ENCODE measurements around the gene RAB44. TPM values are rescaled to one million over a fixed set of nuclear protein-coding genes. Genes with fewer than 3 reads are reported as not detected.

The RAB44 gene
- polyA plus RNA-seq, 4 donors: 0.06 to 0.23 TPM; not detected in 2

DNA sequence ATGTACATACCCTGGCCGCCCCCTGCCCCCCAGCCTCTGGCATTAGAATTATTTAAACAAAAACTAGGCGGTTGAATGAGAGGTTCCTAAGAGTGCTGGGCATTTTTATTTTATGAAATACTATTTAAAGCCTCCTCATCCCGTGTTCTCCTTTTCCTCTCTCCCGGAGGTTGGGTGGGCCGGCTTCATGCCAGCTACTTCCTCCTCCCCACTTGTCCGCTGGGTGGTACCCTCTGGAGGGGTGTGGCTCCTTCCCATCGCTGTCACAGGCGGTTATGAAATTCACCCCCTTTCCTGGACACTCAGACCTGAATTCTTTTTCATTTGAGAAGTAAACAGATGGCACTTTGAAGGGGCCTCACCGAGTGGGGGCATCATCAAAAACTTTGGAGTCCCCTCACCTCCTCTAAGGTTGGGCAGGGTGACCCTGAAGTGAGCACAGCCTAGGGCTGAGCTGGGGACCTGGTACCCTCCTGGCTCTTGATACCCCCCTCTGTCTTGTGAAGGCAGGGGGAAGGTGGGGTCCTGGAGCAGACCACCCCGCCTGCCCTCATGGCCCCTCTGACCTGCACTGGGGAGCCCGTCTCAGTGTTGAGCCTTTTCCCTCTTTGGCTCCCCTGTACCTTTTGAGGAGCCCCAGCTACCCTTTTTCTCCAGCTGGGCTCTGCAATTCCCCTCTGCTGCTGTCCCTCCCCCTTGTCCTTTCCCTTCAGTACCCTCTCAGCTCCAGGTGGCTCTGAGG, 11.5 kb upstream of the RAB44 start:
- DNase-seq (ENCODE audit: low read depth in 4 of 4, low spot score in 2 of 4): no peak

DNA sequence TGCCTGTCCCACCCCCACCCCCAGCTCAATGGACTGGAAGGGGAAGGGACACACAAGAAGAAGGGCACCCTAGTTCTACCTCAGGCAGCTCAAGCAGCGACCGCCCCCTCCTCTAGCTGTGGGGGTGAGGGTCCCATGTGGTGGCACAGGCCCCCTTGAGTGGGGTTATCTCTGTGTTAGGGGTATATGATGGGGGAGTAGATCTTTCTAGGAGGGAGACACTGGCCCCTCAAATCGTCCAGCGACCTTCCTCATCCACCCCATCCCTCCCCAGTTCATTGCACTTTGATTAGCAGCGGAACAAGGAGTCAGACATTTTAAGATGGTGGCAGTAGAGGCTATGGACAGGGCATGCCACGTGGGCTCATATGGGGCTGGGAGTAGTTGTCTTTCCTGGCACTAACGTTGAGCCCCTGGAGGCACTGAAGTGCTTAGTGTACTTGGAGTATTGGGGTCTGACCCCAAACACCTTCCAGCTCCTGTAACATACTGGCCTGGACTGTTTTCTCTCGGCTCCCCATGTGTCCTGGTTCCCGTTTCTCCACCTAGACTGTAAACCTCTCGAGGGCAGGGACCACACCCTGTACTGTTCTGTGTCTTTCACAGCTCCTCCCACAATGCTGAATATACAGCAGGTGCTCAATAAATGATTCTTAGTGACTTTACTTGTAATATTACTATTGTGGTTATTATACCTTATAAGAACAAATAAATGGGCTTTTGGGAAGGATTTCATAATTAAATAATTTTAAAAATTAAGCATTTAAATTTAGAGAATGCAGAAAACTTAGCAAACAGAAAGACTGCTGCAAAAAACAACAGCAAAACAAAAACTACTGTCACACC, 10.7 kb upstream of the RAB44 start:
- no peak for DNase-seq (ENCODE audit: low read depth in 4 of 4, low spot score in 2 of 4)

DNA sequence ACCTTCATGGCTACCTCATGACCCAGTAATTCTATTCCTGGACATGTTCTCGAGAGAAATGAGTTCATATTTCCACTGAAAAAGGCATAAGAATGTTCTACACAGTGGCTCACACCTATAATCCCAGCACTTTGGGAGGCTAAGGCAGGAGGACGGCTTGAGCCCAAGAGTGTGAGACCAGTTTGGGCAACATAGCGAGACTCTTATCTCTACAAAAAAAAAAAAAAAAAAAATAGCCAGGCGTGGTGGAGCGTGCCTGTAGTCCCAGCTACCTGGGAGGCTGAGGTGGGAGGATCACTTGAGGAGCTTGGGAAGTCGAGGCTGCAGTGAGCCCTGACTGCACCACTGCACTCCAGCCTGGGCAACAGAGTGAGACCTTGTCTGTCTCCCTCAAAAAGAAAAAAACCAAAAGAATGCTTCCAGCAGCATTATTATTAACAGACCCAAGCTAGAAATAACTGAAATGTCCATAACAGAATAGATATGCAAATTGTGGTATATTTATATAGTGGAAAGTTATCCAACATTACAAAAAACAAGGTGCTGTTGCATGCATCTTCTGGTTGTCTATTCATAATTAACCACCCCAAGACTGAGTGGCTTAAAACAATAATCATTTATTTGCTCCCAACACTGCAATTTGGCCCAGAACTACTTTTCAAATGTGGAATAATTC, 9.4 kb upstream of the RAB44 start:
- no peak for DNase-seq (ENCODE audit: low read depth in 4 of 4, low spot score in 2 of 4)

DNA sequence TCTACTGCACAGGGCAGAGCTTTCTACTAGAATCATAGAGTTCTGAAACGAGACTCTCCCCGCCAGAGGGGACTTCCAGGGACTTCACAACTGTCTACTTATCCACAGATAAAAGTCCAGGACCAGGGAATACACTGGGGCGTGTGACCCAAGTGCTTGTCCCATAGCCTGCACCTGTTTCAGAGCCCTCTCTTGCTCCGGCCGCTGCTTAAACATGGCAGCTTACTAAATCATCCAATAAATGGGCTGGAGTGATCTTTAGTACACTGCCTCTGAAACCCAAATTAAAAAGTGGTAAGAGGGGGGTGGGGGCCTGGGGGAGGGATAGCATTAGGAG, 8.9 kb upstream of the RAB44 start:
- no peak for DNase-seq (ENCODE audit: low read depth in 4 of 4, low spot score in 2 of 4)

DNA sequence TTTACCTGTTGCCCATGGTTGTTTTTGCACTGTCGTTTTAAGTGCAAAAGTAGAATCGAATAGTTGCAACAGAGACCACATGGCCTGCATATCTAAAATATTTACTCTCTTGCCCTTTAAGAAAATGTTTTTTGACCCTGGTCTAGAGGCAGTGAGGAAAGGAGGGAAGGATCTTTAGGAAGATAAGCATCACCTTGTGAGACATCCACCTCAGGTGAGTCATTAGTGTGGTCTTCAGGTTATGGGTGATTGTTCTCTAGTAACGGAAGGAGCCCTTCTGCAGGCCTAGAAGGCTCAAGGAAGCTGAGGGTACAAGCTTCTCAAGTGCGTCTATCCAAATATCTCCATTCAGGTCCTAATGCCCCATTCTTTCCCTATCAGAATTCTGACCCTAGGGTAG, 6.6 kb upstream of the RAB44 start:
- no peak for DNase-seq (ENCODE audit: low read depth in 4 of 4, low spot score in 2 of 4)

DNA sequence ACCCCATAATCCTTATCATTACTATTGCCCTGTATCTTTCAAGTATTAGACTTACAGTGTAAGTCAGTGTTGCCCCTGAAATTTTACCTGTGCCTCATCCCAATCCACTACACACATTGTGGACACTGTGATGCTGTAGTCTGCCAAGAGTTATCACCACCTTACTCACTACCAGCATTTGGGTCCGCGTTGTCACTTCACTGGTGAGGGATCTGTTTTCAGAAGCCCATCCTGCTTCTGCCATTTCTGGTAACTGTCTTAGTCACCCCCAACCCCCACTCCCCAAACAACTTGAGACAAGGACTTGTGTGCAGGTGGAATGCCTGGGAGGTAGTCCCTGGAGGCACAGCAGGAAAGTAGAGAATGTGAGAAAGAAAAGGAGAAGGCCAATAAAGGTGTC, 6.0 kb upstream of the RAB44 start:
- DNase-seq (ENCODE audit: low read depth in 4 of 4, low spot score in 2 of 4): no peak

DNA sequence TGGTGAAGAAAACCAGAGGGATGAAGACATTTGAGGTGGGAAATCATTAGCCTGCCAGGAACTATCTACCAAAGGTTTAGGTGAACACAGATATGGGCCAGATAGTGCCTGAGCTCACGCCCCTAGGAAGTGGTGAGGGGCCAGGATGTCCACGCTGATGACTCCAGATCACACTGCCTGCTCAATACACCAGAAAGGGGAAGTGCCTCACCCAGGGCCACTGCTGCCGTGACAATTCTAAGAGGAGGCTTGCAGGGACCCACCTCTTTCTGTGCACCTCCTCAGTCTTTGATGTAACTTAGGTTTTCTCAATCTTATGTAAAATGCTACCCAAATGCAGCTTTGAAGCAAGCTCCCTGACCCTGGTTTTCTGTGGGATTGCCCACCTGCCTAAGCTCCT, 5.4 kb upstream of the RAB44 start:
- no peak for DNase-seq (ENCODE audit: low read depth in 4 of 4, low spot score in 2 of 4)

DNA sequence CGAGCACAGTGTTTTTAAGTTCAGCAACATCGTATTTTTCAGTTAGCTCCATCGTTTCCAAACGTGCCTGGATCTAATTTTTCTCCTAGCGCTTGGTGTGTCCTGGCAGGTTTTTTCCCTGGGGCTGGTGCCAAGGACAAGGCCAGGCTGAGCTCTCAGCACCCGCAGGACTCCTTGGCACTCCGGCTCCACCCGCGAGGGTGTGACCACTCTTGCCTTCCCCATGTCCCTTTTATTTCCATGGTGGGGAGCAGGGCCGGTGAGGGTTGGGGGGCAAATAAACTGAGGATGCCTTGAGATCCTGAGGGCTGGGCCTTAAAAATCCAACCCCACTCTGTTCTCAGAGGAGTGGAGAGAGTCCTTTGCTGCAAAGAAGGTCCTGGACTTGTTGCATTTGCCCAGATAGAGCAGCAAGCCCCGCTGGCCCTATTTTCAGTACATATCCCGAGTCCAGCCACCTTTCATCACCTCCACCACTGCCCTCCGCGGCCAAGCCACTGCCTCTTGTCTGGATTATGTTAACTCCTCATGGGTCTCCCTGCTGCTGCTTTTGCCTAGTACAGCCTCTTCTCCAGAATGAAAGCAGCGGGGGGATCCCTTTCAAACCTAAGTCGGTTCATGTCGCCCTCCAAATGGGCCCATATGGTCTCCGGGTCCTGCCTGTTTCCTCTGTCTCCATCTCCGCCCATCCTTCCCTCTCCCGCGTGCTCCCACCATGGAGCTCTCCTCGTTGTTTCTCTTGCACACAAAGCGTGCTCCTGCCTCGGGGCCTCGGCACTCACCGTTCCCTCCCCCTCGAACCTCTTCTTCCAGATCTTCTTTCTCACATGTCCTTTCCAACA, 4.5 kb upstream of the RAB44 start:
- DNase-seq (ENCODE audit: low read depth in 4 of 4, low spot score in 2 of 4): no peak

DNA sequence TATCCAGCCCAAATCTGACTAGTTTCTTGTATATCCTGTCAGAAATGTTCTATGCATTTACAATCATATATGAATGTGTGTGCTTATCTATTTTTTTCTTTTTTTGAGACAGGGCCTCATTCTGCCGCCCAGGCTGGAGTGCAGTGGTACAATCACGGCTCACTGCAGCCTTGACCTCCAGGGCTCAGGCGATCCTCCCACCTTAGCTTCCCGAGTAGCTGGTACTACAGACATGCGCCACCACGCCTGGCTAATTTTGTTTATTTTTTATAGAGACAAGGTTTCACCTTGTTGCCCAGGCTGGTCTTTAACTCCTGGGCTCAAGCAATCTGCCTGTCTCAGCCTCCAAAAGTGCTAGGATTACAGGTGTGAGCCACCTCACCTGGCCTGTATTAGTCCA, 3.0 kb upstream of the RAB44 start:
- DNase-seq (ENCODE audit: low read depth in 4 of 4, low spot score in 2 of 4): no peak

DNA sequence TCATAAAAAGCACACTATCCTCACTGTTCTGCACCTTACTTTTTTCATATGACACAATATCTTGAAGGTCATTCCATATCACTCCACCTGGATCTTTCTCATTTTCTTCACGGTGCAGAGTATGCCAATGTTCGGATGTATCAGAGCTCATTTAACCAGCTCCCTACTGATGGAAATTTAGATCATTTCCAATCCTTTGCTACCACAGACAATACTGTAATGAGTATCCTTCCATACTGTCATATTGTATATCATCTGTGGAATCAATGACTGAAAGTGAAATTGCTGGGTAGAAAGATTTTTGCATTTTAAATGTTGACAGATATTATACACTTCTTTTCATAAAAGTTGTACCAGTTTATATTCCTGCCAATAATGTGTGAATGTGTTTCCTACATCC, 2.2 kb upstream of the RAB44 start:
- DNase-seq (ENCODE audit: low read depth in 4 of 4, low spot score in 2 of 4): no peak

DNA sequence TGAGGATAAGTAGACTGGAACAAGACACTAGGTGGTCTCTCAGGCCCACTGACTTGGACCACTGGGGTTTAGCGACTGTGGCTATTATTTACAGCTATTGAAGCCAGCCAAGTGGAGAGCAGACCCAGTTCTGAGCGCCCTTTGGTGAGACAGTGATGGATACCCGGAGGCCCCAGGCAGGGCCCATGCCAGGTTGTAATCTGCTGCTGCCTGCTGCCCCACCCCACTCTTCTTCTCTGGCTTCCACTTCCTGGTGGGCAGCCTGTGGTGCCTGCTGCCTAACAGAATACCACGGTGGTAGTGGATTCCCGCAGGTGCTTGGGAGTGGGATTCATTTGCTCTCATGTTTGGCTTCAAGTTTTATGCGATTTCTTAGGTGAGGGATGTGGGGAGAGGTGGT, 570 bp downstream of the RAB44 start:
- no peak for DNase-seq (ENCODE audit: low read depth in 4 of 4, low spot score in 2 of 4)

DNA sequence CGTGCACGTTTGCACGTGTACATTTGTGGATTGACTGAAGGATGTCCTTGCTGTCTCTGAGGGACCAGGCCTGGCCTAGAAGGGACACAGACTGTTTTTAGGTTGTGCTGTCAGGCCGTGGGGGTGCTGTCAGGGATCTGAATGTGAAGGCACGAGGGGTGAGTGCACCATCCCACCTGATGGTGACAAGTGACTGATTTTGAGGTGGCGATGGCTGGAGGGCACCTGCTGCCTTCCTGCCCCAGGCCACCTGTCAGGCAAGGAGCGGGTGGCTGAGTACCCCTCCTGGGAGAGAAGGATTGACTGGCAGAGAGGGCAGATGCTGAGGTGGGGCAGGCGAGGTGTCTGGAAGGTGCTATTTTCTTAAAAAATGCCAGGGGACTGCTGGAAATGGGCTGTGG, 1.2 kb downstream of the RAB44 start:
- no peak for DNase-seq (ENCODE audit: low read depth in 4 of 4, low spot score in 2 of 4)

DNA sequence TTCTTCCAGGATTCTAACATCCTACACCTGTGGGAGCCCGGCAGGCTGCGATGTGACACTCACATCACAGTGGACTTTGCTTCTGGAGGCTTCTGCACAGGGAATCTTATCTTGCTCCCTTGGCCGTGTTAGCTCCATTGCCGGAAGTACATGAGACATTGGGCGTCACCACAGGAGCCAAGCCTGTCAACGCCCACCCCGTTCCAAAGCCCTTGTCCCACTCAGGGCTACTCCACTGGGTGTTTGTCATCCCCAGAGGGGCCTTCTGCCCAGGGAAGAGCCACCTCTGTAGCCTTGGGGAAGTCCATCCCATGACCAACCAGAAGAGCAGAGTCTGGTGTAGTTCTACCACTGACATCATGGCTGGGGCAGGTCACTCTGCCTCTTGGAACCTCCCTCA, 1.7 kb downstream of the RAB44 start:
- DNase-seq (ENCODE audit: low read depth in 4 of 4, low spot score in 2 of 4): no peak

DNA sequence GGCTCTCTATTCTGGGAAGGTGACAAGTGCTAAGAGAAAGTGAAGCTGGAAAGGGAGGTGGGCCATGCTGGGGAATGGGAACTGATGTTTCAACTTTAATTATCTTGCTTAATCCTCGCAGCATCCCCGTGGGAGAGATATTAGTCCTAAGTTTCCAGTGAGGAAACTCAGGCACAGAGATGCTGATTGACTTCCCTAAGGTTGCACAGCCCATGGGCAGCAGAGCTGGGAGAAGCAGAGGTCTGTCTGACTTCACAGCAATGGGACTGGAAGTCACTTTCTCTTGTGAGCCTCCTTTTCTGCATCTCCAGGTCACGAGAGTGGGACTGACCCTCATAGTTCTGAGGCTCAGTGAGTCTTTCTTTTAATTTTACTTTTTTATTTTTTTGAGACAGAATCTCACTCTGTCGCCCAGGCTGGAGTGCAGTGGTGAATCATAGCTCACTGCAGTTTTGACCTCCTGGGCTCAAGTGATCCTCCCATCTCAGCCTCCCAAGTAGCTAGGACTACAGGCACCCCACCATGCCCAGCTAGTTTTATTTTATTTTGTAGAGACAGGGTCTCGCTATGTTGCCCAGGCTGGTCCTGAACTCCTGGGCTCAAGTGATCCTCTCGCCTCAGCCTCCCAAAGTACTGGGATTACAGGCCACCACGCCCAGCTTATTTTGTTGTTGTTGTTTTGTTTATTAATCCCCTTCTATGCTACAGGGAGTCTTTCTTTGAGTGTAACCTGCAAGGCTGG, 2.6 kb downstream of the RAB44 start:
- no peak for DNase-seq (ENCODE audit: low read depth in 4 of 4, low spot score in 2 of 4)

DNA sequence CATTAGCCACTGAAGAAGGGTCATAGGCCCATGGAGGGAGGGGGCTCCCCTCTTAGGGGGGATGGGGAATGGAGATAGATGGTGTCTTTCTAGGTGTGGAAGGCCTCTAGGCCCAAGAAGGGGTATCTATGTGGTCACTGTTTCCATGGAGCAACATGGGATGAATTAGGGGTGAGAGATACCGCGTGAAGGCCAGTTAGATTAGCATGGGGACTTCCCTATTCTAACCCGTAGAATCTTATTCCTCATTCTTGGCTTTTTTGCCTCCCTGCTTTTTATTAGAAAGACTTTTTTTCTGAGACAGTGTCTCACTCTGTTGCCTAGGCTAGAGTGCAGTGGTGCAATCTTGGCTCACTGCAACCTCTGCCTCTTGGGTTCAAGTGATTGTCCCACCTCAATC, 3.2 kb downstream of the RAB44 start:
- no peak for DNase-seq (ENCODE audit: low read depth in 4 of 4, low spot score in 2 of 4)

DNA sequence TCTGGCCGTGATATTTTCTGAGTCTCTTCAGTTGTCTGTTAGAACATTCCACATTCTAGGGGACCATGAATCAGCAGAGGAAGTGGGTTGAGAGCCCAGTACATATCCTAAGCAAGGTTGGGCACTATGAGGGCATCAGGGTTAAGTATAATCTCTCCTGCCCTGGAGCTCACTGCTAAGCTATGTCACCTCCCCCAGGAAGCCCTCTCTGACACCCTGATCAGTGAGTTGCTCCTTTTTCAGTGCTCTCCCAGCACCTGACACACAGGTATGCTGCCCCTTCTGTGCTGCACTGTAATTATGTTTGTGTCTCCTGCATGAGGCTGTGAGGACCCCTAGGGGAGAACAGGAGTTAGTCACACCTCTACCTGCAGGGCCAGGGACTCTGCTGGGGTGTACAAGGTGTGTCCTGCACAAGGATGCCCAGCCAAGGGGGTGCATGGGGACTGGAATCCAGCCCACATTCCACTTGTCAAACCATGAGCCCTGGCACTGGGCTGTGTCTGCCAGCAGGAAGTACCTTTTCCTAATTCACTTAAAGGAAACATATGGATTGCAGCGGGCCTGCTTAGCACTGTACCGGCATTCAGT, 3.9 kb downstream of the RAB44 start:
- no peak for DNase-seq (ENCODE audit: low read depth in 4 of 4, low spot score in 2 of 4)

DNA sequence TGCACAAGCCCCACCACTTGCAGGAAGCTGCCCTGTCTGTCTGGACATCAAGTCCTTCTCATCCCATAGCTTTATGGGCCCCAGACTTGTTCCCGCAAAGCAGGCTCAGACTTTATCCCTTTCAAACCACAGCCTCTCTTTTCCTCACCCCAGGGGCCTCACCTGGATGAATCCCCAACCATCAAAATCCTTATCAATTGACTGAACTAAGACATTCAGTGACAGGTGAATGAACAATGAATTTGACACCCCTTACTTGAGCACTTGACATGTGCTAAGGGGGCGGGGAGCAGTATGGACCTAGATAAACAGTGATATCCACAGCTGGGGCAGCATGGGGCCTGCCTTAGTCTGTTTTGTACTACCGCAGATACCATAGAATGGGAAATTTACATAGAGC, 5.0 kb downstream of the RAB44 start:
- DNase-seq (ENCODE audit: low read depth in 4 of 4, low spot score in 2 of 4): no peak

DNA sequence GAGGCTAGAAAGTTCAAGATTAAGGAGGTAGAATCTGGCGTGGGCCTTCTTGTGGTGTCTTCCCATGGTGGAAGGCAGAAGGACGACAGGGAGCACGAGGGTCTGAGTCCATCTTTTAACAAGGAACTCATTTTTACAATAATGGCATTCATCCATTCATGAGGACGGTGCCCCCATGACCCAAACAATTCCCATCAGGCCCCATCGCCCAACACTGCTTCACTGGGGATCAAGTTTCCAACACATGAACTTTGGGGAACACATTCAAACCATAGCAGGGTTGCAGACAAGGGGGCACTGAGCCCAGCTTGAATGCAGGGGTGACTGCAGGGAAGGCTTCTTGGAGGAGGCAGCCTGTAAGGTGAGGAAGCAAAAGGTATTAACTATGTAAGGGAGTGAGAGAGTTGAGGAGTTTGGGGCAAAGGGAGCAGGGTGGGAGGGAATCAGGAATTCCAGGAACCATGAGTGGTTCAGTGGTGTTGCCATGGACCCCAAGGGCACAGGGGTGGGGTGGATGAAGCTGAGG, 5.5 kb downstream of the RAB44 start:
- DNase-seq (ENCODE audit: low read depth in 4 of 4, low spot score in 2 of 4): no peak

DNA sequence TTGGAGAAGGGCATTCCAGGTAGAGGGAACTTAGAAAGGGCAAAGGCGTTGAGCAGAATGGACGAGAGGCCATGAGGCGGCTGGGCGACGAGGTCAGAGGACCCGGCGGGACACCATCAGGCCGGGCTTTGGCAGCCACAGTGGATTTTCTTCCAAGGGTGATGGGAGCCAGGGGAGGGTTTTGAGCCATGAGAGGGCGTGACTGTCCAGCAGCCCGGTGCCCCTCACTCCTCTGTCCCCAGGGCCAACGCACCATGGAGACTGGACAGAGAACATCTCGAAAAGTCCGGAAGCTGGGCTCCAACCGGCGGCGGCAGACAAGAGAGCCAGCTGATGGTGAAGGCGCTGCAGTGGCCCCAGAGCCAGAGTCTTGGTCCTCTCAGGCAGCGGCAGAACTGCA, 6.4 kb downstream of the RAB44 start:
- DNase-seq (ENCODE audit: low read depth in 4 of 4, low spot score in 2 of 4): no peak
